Measurements from ENCODE around the gene NOS1AP. TPM values are rescaled to one million over a fixed set of nuclear protein-coding genes. Genes with fewer than 3 reads are reported as not detected.
A peak's percentile ranks its signal among the peaks of the same experiment; 100 is the strongest.

Gene NOS1AP
- total RNA-seq, 1 experiment from 2014 or later = 0.98 TPM

- DNase-seq (ENCODE audit: low read depth) = no peak
Observed at GRCh38 chr1:162250004-162250730, 180.7 kb downstream of the NOS1AP start.

- DNase-seq (ENCODE audit: low read depth) = no peak
Observed at GRCh38 chr1:162251102-162251501, 181.6 kb downstream of the NOS1AP start.

- DNase-seq (ENCODE audit: low read depth) = no peak
Observed at GRCh38 chr1:162252214-162252613, 182.7 kb downstream of the NOS1AP start.

GRCh38 chr1:162253790-162254189 lies 184.3 kb downstream of the NOS1AP start:
- no peak for DNase-seq (ENCODE audit: low read depth)

- DNase-seq (ENCODE audit: low read depth) = no peak
Observed at GRCh38 chr1:162256287-162256686, 186.8 kb downstream of the NOS1AP start.

- no peak for DNase-seq (ENCODE audit: low read depth)
Observed at GRCh38 chr1:162258394-162258793, 188.9 kb downstream of the NOS1AP start.

GRCh38 chr1:162259894-162260455 lies 190.5 kb downstream of the NOS1AP start:
- no peak for DNase-seq (ENCODE audit: low read depth)

GRCh38 chr1:162264108-162264507 lies 194.6 kb downstream of the NOS1AP start:
- no peak for DNase-seq (ENCODE audit: low read depth)

- no peak for DNase-seq (ENCODE audit: low read depth)
Observed at GRCh38 chr1:162265983-162266382, 196.5 kb downstream of the NOS1AP start.

GRCh38 chr1:162270016-162270770 lies 200.7 kb downstream of the NOS1AP start:
- DNase-seq (ENCODE audit: low read depth) = no peak

GRCh38 chr1:162271972-162272371 lies 202.5 kb downstream of the NOS1AP start:
- no peak for DNase-seq (ENCODE audit: low read depth)

- no peak for DNase-seq (ENCODE audit: low read depth)
Observed at GRCh38 chr1:162272419-162272818, 202.9 kb downstream of the NOS1AP start.

GRCh38 chr1:162275622-162276175 lies 206.2 kb downstream of the NOS1AP start:
- DNase-seq (ENCODE audit: low read depth) = no peak

- DNase-seq (ENCODE audit: low read depth) = peak; percentile 41
Observed at GRCh38 chr1:162276493-162276892, 207.0 kb downstream of the NOS1AP start.

- no peak for DNase-seq (ENCODE audit: low read depth)
Observed at GRCh38 chr1:162279136-162279498, 209.6 kb downstream of the NOS1AP start.

- no peak for DNase-seq (ENCODE audit: low read depth)
Observed at GRCh38 chr1:162281426-162281825, 211.9 kb downstream of the NOS1AP start.

GRCh38 chr1:162283657-162284056 lies 214.2 kb downstream of the NOS1AP start:
- no peak for DNase-seq (ENCODE audit: low read depth)

- DNase-seq (ENCODE audit: low read depth) = no peak
Observed at GRCh38 chr1:162284206-162284955, 214.9 kb downstream of the NOS1AP start.

- no peak for DNase-seq (ENCODE audit: low read depth)
Observed at GRCh38 chr1:162285149-162285561, 215.7 kb downstream of the NOS1AP start.

GRCh38 chr1:162291000-162291399 lies 221.5 kb downstream of the NOS1AP start:
- DNase-seq (ENCODE audit: low read depth) = no peak

- peak; percentile 32 for DNase-seq (ENCODE audit: low read depth)
Observed at GRCh38 chr1:162292422-162292849, 222.9 kb downstream of the NOS1AP start.

Measured in LHCN-M2 (cell line).